Measurements from ENCODE around the gene KLHL10.
"Not testable (repeated sequence)": the region's sequence is repeated elsewhere in the genome, so short reads cannot be mapped to it uniquely, and the experiment has no call there.

Gene KLHL10

GRCh38 chr17:41849251-41849990 is 11.8 kb downstream of the KLHL10 start:
- no peak for DNase-seq (ENCODE audit: low read depth in 2 of 3, low spot score in 2 of 3)

GRCh38 chr17:41851382-41851781 is 13.8 kb downstream of the KLHL10 start:
- not testable (repeated sequence) for DNase-seq (ENCODE audit: low read depth in 2 of 3, low spot score in 2 of 3)

- DNase-seq (ENCODE audit: low read depth in 2 of 3, low spot score in 2 of 3), result no peak
These were observed 22.8 kb downstream of the KLHL10 start for GRCh38 chr17:41860254-41860931.

- DNase-seq (ENCODE audit: low read depth in 2 of 3, low spot score in 2 of 3), result peak in 1 of 3 experiments; percentile 20
These were observed 25.6 kb downstream of the KLHL10 start for GRCh38 chr17:41863074-41863848.

- peak in 1 of 3 experiments; percentile 40 for DNase-seq (ENCODE audit: low read depth in 2 of 3, low spot score in 2 of 3)
These were observed 26.8 kb downstream of the KLHL10 start for GRCh38 chr17:41864498-41864835.

- DNase-seq (ENCODE audit: low read depth in 2 of 3, low spot score in 2 of 3), result peak; percentile 62 to 81 (median 73)
These were observed 27.4 kb downstream of the KLHL10 start, which contains the start of gene KLHL11 for GRCh38 chr17:41864836-41865595. Gene KLHL11 (minus strand): TSS chr17:41865423. CDS start chr17:41865370, 53 bp downstream.

- no peak for DNase-seq (ENCODE audit: low read depth in 2 of 3, low spot score in 2 of 3)
These were observed 27.9 kb downstream of the KLHL10 start for GRCh38 chr17:41865596-41865893.

GRCh38 chr17:41868568-41868967 is 30.9 kb downstream of the KLHL10 start:
- DNase-seq (ENCODE audit: low read depth in 2 of 3, low spot score in 2 of 3), result no peak

- DNase-seq (ENCODE audit: low read depth in 2 of 3, low spot score in 2 of 3), result no peak
These were observed 31.8 kb downstream of the KLHL10 start for GRCh38 chr17:41869426-41869825.

- no peak for DNase-seq (ENCODE audit: low read depth in 2 of 3, low spot score in 2 of 3)
These were observed 32.5 kb downstream of the KLHL10 start for GRCh38 chr17:41870097-41870496.

- no peak for DNase-seq (ENCODE audit: low read depth in 2 of 3, low spot score in 2 of 3)
These were observed 33.0 kb downstream of the KLHL10 start for GRCh38 chr17:41870627-41871026.

GRCh38 chr17:41871789-41872188 is 34.2 kb downstream of the KLHL10 start:
- no peak for DNase-seq (ENCODE audit: low read depth in 2 of 3, low spot score in 2 of 3)

- no peak for DNase-seq (ENCODE audit: low read depth in 2 of 3, low spot score in 2 of 3)
These were observed 36.1 kb downstream of the KLHL10 start for GRCh38 chr17:41873559-41874292.

GRCh38 chr17:41874293-41874670 is 36.7 kb downstream of the KLHL10 start:
- DNase-seq (ENCODE audit: low read depth in 2 of 3, low spot score in 2 of 3), result not testable (repeated sequence)

GRCh38 chr17:41880130-41880529 is 42.5 kb downstream of the KLHL10 start:
- no peak for DNase-seq (ENCODE audit: low read depth in 2 of 3, low spot score in 2 of 3)

GRCh38 chr17:41882756-41883155 is 45.1 kb downstream of the KLHL10 start:
- no peak for DNase-seq (ENCODE audit: low read depth in 2 of 3, low spot score in 2 of 3)

GRCh38 chr17:41885733-41886132 is 48.1 kb downstream of the KLHL10 start:
- DNase-seq (ENCODE audit: low read depth in 2 of 3, low spot score in 2 of 3), result no peak

GRCh38 chr17:41888332-41888965 is 50.8 kb downstream of the KLHL10 start:
- no peak for DNase-seq (ENCODE audit: low read depth in 2 of 3, low spot score in 2 of 3)

GRCh38 chr17:41891135-41892020 is 53.8 kb downstream of the KLHL10 start:
- no peak for DNase-seq (ENCODE audit: low read depth in 2 of 3, low spot score in 2 of 3)

Measured in activated CD8-positive, alpha-beta memory T cell treated with anti-CD3 and anti-CD28 coated beads for 48 hours (primary cell).